OCI-LY7 (cell line): ENCODE data around the gene OASL. TPM values are rescaled to one million over a fixed set of nuclear protein-coding genes. Genes with fewer than 3 reads are reported as not detected.

Source experiments
- BruUV-seq: library from RNA; stranded (reverse); fragments of 400-500 nt; replicated peaks from 2 replicates; lab custom pipeline; 2021; lab: Mats Ljungman, UMichigan
- CTCF ChIA-PET: fragments of 300-600 bp; sonication (Branson Sonifier 250); formaldehyde crosslinking; loops from one replicate; lab custom pipeline; 2022; ENCODE audit warnings: antibody characterized with exemption; ENCODE audit not compliant: unreplicated experiment; lab: Charles Lee
- POLR2A ChIA-PET: fragments of 300-600 bp; sonication (Branson Sonifier 250); formaldehyde crosslinking; loops from one replicate; lab custom pipeline; 2022; ENCODE audit warnings: antibody characterized with exemption; lab: Charles Lee
- DNase-seq: peaks from one replicate; pipeline ENCODE4 v3.0.0-alpha.2; 2015; ENCODE audit warnings: low spot score
- H2AFZ ChIP-seq: fragments of 200-600 bp; sonication (generic), shearing (Covaris generic); 2 replicates; pipeline ENCODE4 v1.6.1; 2014; ENCODE audit warnings: mild to moderate bottlenecking, antibody characterized with exemption, low read length, moderate library complexity
- H3K27ac ChIP-seq: fragments of 200-600 bp; sonication (generic); 2 replicates; pipeline ENCODE4 v1.5.1; 2014; ENCODE audit warnings: mixed run types, low read depth, mild to moderate bottlenecking, moderate library complexity, low read length, inconsistent platforms; ENCODE audit not compliant: poor library complexity, severe bottlenecking
- H3K36me3 ChIP-seq: fragments of 200-600 bp; sonication (generic); 2 replicates; pipeline ENCODE4 v1.6.1; 2014; ENCODE audit warnings: mild to moderate bottlenecking, antibody characterized with exemption, low read length, moderate library complexity, mixed read lengths; ENCODE audit not compliant: insufficient read depth
- H3K4me1 ChIP-seq: fragments of 200-600 bp; sonication (generic); 2 replicates; pipeline ENCODE4 v1.5.1; 2014; ENCODE audit warnings: mild to moderate bottlenecking, low read length; ENCODE audit not compliant: insufficient read depth, poor library complexity, severe bottlenecking
- H3K4me2 ChIP-seq: fragments of 200-600 bp; sonication (generic); 2 replicates; pipeline ENCODE4 v1.6.1; 2014; ENCODE audit warnings: mild to moderate bottlenecking, low read length
- H3K4me3 ChIP-seq: fragments of 200-600 bp; sonication (generic); 2 replicates; pipeline ENCODE4 v1.5.1; 2014; ENCODE audit warnings: mild to moderate bottlenecking, low read depth, low read length; ENCODE audit not compliant: poor library complexity, severe bottlenecking
- H3K79me2 ChIP-seq: fragments of 200-600 bp; sonication (generic); 2 replicates; pipeline ENCODE4 v1.6.1; 2016; ENCODE audit warnings: low read depth, mild to moderate bottlenecking, low read length, moderate library complexity, mixed read lengths; ENCODE audit not compliant: insufficient read depth
- H3K9me2 ChIP-seq: fragments of 200-600 bp; sonication (generic); 2 replicates; pipeline ENCODE4 v1.6.1; 2016; ENCODE audit warnings: mild to moderate bottlenecking, low read length, mixed read lengths; ENCODE audit not compliant: insufficient read depth
- H3K9me3 ChIP-seq: fragments of 200-600 bp; sonication (generic); 2 replicates; pipeline ENCODE4 v1.6.1; 2014; ENCODE audit warnings: mild to moderate bottlenecking, mixed run types, low read length, mixed read lengths
- H4K20me1 ChIP-seq: fragments of 200-600 bp; sonication (generic); 2 replicates; pipeline ENCODE4 v1.6.1; 2014; ENCODE audit warnings: mild to moderate bottlenecking, antibody characterized with exemption, low read length, moderate library complexity, mixed read lengths; ENCODE audit not compliant: insufficient read depth
- EZH2phosphoT487 ChIP-seq: fragments of 200-600 bp; sonication (generic); IDR thresholded peaks from 2 replicates; pipeline ENCODE4 v1.6.1; 2018; ENCODE audit warnings: low read depth, borderline replicate concordance, mild to moderate bottlenecking, mixed run types, antibody characterized with exemption, low read length, moderate library complexity, mixed read lengths
- intact Hi-C: fragments of 100-400 bp; cut with micrococcal nuclease; formaldehyde crosslinking; loops from one replicate; pipeline ENCODE4 v1.10.0; 2022; ENCODE audit not compliant: unreplicated experiment
- total RNA-seq, 2 experiments: library from RNA; depleted of rRNA in 1 of 2; stranded (reverse); fragments of >200 nt in 1 of 2; shearing (Covaris generic) in 1 of 2; gene quantifications; 2 replicates each; pipeline ENCODE4 v1.2.3, GENCODE V29; 2014 to 2022
- TF ChIP-seq, protein P1 (sequence below): fragments of 200-600 bp; sonication (generic); conservative IDR thresholded peaks from 2 replicates; pipeline ENCODE4 v1.5.1; 2014; ENCODE audit warnings: mild to moderate bottlenecking, antibody characterized with exemption, low read length, moderate library complexity, mixed read lengths

Gene OASL
- total RNA-seq, 2 experiments from 2014 or later: 0.09 to 0.25 TPM

- no peaks in the 10 kb centered on the region for H3K9me2 ChIP-seq
- H3K4me1 ChIP-seq: peaks cover 8% of the 10 kb centered on the region
- H3K36me3 ChIP-seq: no peaks in the 10 kb centered on the region
- POLR2A ChIA-PET: no interaction called here
- no peak overlapping the region for H3K4me3 ChIP-seq
- H4K20me1 ChIP-seq: no peaks in the 10 kb centered on the region
- BruUV-seq: no TSS peak
- H3K4me2 ChIP-seq: no peak overlapping the region
- H2AFZ ChIP-seq: no peak overlapping the region
- no peaks in the 10 kb centered on the region for H3K9me3 ChIP-seq
- H3K79me2 ChIP-seq: no peaks in the 10 kb centered on the region
- DNase-seq: no peak
- H3K27ac ChIP-seq: no peak overlapping the region
- TF ChIP-seq, protein P1, sequence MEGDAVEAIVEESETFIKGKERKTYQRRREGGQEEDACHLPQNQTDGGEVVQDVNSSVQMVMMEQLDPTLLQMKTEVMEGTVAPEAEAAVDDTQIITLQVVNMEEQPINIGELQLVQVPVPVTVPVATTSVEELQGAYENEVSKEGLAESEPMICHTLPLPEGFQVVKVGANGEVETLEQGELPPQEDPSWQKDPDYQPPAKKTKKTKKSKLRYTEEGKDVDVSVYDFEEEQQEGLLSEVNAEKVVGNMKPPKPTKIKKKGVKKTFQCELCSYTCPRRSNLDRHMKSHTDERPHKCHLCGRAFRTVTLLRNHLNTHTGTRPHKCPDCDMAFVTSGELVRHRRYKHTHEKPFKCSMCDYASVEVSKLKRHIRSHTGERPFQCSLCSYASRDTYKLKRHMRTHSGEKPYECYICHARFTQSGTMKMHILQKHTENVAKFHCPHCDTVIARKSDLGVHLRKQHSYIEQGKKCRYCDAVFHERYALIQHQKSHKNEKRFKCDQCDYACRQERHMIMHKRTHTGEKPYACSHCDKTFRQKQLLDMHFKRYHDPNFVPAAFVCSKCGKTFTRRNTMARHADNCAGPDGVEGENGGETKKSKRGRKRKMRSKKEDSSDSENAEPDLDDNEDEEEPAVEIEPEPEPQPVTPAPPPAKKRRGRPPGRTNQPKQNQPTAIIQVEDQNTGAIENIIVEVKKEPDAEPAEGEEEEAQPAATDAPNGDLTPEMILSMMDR: no peak
- CTCF ChIA-PET: no interaction called here
- intact Hi-C loops: loop anchor here (5.0 kb wide), 1 partner anchor 101 kb away; no protein-coding TSS in a partner anchor
Measured at GRCh38 chr12:120996133-120996746, 42.8 kb downstream of the OASL start.

DNA sequence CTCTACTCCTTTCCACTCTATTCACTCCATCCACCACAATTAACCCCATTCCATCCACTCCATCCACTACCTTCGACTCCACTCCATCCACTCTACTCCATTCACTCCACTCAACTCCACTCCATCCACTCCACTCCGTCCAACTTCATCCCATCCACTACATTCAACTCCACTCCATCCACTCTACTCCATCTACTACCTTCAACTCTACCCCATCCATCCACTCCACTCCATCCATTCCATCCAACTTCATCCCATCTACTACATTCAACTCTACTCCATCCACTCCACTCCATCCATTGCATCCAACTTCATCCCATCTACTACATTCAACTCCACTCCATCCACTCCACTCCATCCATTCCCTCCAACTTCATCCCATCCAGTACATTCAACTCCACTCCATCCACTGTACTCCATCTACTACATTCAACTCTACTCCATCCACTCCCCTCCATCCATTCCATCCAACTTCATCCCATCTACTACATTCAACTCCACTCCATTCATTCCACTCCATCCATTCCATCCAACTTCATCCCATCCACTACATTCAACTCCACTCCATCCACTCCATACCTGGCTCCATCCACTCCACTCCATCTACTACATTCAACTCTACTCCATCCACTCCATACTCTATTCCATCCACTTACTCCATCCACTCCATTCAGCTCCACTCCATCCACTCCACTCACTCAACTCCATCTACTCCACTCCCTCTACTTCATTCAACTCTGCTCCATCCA lies 44.3 kb downstream of the OASL start:
- intact Hi-C loops: loop anchor here (5.0 kb wide), 1 partner anchor 103 kb away; no protein-coding TSS in a partner anchor
- no peak overlapping the region for H3K4me2 ChIP-seq
- no peaks in the 10 kb centered on the region for H3K9me2 ChIP-seq
- no peak overlapping the region for H3K4me3 ChIP-seq
- peaks cover 8% of the 10 kb centered on the region for H3K4me1 ChIP-seq
- no peak overlapping the region for H2AFZ ChIP-seq
- H3K79me2 ChIP-seq: no peaks in the 10 kb centered on the region
- ChIA-PET CTCF (no interaction called here), POLR2A (no interaction called here)
- H4K20me1 ChIP-seq: no peaks in the 10 kb centered on the region
- BruUV-seq: no TSS peak
- TF ChIP-seq EZH2phosphoT487: no peak
- TF ChIP-seq, protein P1: no peak
- no peak overlapping the region for H3K27ac ChIP-seq
- no peak for DNase-seq
- no peaks in the 10 kb centered on the region for H3K36me3 ChIP-seq
- H3K9me3 ChIP-seq: no peaks in the 10 kb centered on the region

DNA sequence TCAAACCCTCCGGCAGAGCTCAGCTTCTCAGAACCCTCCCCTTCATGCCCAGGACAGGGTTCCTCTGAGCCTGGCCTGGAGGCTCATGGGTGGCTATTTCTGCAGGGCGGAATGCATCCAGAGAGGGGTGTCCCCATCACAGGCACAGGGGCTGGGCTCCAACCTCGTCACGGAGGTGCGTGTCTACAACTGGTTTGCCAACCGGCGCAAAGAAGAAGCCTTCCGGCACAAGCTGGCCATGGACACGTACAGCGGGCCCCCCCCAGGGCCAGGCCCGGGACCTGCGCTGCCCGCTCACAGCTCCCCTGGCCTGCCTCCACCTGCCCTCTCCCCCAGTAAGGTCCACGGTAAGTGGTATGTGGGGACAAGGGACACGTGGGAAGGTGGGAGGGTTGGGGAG lies 45.0 kb downstream of the OASL start:
- no peak overlapping the region for H2AFZ ChIP-seq
- H3K27ac ChIP-seq: no peak overlapping the region
- no TSS peak for BruUV-seq
- H3K9me2 ChIP-seq: no peaks in the 10 kb centered on the region
- no peaks in the 10 kb centered on the region for H3K9me3 ChIP-seq
- no peak for DNase-seq
- POLR2A ChIA-PET: interaction anchor here (0.6 kb wide), 1 partner anchor 50 kb away, joined by 3 read pairs; no protein-coding TSS in a partner anchor
- CTCF ChIA-PET: no interaction called here
- H3K4me1 ChIP-seq: peaks cover 8% of the 10 kb centered on the region
- H3K36me3 ChIP-seq: no peaks in the 10 kb centered on the region
- H3K79me2 ChIP-seq: no peaks in the 10 kb centered on the region
- H4K20me1 ChIP-seq: no peaks in the 10 kb centered on the region
- TF ChIP-seq, protein P1: no peak
- TF ChIP-seq EZH2phosphoT487: no peak
- no peak overlapping the region for H3K4me3 ChIP-seq
- intact Hi-C loops: no loop called here
- no peak overlapping the region for H3K4me2 ChIP-seq
